ENCODE results near the gene MAP4K4.

Gene MAP4K4

GRCh38 chr2:101665312-101665711 lies 32.2 kb upstream of the MAP4K4 start:
- no peak for DNase-seq
- in situ Hi-C loops (cut with HindIII; ENCODE audit: low pct_ligation_motif_present, low sequenced_read_pairs) = no loop called here
- H3K4me3 ChIP-seq (ENCODE audit: low read depth, low read length) = no peak overlapping the region
- no peaks in the 10 kb centered on the region for H3K27me3 ChIP-seq (replicated peaks)
- TF ChIP-seq CTCF (IDR thresholded peaks at IDR 0.05; ENCODE audit: low read depth, low read length, missing control alignments) = no peak
- H3K27ac ChIP-seq = no peak overlapping the region
- no peaks in the 10 kb centered on the region for H3K36me3 ChIP-seq (replicated peaks)

- no peak for DNase-seq
- TF ChIP-seq CTCF (IDR thresholded peaks at IDR 0.05; ENCODE audit: low read depth, low read length, missing control alignments) = no peak
- in situ Hi-C loops (cut with HindIII; ENCODE audit: low pct_ligation_motif_present, low sequenced_read_pairs) = no loop called here
- Histone ChIP-seq H3K27ac (no peak overlapping the region), H3K27me3 (replicated peaks) (no peaks in the 10 kb centered on the region), H3K36me3 (replicated peaks) (no peaks in the 10 kb centered on the region), H3K4me3 (ENCODE audit: low read depth, low read length) (no peak overlapping the region)
These were observed 29.7 kb upstream of the MAP4K4 start for GRCh38 chr2:101667823-101668222.

DNA sequence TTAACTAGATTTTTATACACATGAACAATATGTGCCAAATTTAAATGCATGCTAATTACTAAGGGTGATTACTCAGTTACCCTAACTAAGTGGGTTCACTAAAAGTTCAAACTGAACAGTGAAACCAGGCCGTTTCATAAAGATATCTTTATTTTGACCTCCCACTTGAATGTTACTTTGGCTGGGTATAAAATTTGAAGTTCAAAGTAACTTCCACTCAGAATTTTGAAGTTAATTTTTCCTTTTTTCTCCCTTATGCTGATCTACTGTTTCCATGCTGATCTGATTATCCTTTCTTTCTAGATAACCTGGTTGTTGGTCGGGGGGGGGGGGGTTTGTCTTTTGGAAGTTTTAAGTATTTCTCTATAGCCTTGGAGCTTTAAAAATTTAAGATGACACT lies 25.5 kb upstream of the MAP4K4 start:
- TF ChIP-seq CTCF (IDR thresholded peaks at IDR 0.05; ENCODE audit: low read depth, low read length, missing control alignments) = no peak
- H3K27me3 ChIP-seq (replicated peaks) = no peaks in the 10 kb centered on the region

DNA sequence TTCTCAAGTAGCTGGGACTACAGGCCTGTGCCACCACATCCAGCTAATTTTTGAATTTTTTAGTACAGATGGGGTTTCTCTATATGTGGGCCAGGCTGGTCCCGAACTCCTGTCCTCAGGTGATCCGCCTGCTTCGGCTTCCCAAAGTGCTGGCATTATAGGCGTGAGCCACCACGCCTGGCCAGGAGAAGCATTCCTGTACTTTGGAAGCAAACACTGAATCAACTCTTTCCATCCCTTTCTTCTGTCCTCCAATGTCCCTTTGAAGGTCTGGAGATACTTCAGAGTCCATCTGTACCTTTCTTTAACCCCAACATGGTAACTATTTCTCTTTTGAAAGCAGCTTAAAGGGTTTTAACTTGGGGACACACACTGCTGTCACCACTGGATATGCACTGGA lies 23.6 kb upstream of the MAP4K4 start:
- in situ Hi-C loops (cut with HindIII; ENCODE audit: low pct_ligation_motif_present, low sequenced_read_pairs) = no loop called here
- TF ChIP-seq CTCF (IDR thresholded peaks at IDR 0.05; ENCODE audit: low read depth, low read length, missing control alignments) = no peak
- no peak for DNase-seq
- Histone ChIP-seq H3K27ac (no peak overlapping the region), H3K4me3 (ENCODE audit: low read depth, low read length) (no peak overlapping the region), H3K27me3 (replicated peaks) (no peaks in the 10 kb centered on the region), H3K36me3 (replicated peaks) (no peaks in the 10 kb centered on the region)

More for the DNA sequence above, 25.5 kb upstream of the MAP4K4 start:
- in situ Hi-C loops (cut with HindIII; ENCODE audit: low pct_ligation_motif_present, low sequenced_read_pairs) = no loop called here
- DNase-seq = no peak
- Histone ChIP-seq H3K36me3 (replicated peaks) (no peaks in the 10 kb centered on the region), H3K4me3 (ENCODE audit: low read depth, low read length) (no peak overlapping the region), H3K27ac (no peak overlapping the region)

- DNase-seq = no peak
- in situ Hi-C loops (cut with HindIII; ENCODE audit: low pct_ligation_motif_present, low sequenced_read_pairs) = no loop called here
- Histone ChIP-seq H3K4me3 (ENCODE audit: low read depth, low read length) (no peak overlapping the region), H3K27ac (no peak overlapping the region), H3K27me3 (replicated peaks) (no peaks in the 10 kb centered on the region), H3K36me3 (replicated peaks) (no peaks in the 10 kb centered on the region)
- no peak for TF ChIP-seq CTCF (IDR thresholded peaks at IDR 0.05; ENCODE audit: low read depth, low read length, missing control alignments)
These were observed 22.0 kb upstream of the MAP4K4 start for GRCh38 chr2:101675512-101675911.

GRCh38 chr2:101676674-101677073 lies 20.8 kb upstream of the MAP4K4 start:
- no peak for TF ChIP-seq CTCF (IDR thresholded peaks at IDR 0.05; ENCODE audit: low read depth, low read length, missing control alignments)
- in situ Hi-C loops (cut with HindIII; ENCODE audit: low pct_ligation_motif_present, low sequenced_read_pairs) = no loop called here
- DNase-seq = no peak

More at GRCh38 chr2:101676674-101677073, 20.8 kb upstream of the MAP4K4 start:
- H3K27me3 ChIP-seq (replicated peaks) = no peaks in the 10 kb centered on the region
- no peak overlapping the region for H3K4me3 ChIP-seq (ENCODE audit: low read depth, low read length)
- H3K27ac ChIP-seq = no peak overlapping the region
- H3K36me3 ChIP-seq (replicated peaks) = no peaks in the 10 kb centered on the region

Data from brain microvascular endothelial cell (primary cell).